Right lobe of liver (tissue), 4 donors: Measurements from ENCODE around the gene ISCA2.

Experiments used
- POLR2A ChIP-seq: fragments of 450-650 bp; IDR thresholded peaks from one replicate; pipeline ENCODE4 v1.6.1; 2017; ENCODE audit warnings: antibody characterized with exemption, mild to moderate bottlenecking
- TF ChIP-seq, protein P1 (sequence below), 4 donors: fragments of 200-600 bp in 3 of 4; fragments of 450-650 bp in 1 of 4; IDR thresholded peaks; one replicate each; pipeline versions ENCODE4 v1.5.1 to v1.8.0; 2016 to 2022; ENCODE audit warnings: antibody characterized with exemption in 4 of 4, mild to moderate bottlenecking in 2 of 4
- donor health status: DM: no; HTN: no; CAD: no.
- donor health status: DM: no; HTN: no; CAD: no.
- donor health status: DM: no; HTN: yes; CAD: no.

- TF ChIP-seq, protein P1, sequence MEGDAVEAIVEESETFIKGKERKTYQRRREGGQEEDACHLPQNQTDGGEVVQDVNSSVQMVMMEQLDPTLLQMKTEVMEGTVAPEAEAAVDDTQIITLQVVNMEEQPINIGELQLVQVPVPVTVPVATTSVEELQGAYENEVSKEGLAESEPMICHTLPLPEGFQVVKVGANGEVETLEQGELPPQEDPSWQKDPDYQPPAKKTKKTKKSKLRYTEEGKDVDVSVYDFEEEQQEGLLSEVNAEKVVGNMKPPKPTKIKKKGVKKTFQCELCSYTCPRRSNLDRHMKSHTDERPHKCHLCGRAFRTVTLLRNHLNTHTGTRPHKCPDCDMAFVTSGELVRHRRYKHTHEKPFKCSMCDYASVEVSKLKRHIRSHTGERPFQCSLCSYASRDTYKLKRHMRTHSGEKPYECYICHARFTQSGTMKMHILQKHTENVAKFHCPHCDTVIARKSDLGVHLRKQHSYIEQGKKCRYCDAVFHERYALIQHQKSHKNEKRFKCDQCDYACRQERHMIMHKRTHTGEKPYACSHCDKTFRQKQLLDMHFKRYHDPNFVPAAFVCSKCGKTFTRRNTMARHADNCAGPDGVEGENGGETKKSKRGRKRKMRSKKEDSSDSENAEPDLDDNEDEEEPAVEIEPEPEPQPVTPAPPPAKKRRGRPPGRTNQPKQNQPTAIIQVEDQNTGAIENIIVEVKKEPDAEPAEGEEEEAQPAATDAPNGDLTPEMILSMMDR (IDR thresholded peaks at IDR 0.05), result no peak
- no peak for TF ChIP-seq POLR2A
Measured at GRCh38 chr14:74526854-74527585, 33.5 kb downstream of the ISCA2 start.
